Measurements from ENCODE around the gene SERTAD1.
"Not testable (repeated sequence)": the region's sequence is repeated elsewhere in the genome, so short reads cannot be mapped to it uniquely, and the experiment has no call there.

The SERTAD1 gene

GRCh38 chr19:40421993-40422747 lies 3.6 kb downstream of the SERTAD1 start:
- DNase-seq, result no peak

GRCh38 chr19:40420766-40421765 lies 4.7 kb downstream of the SERTAD1 start:
- DNase-seq, result no peak

GRCh38 chr19:40420451-40420765 lies 5.4 kb downstream of the SERTAD1 start:
- no peak for DNase-seq

GRCh38 chr19:40419780-40420179 lies 6.0 kb downstream of the SERTAD1 start:
- no peak for DNase-seq

GRCh38 chr19:40419066-40419612 lies 6.7 kb downstream of the SERTAD1 start:
- DNase-seq, result no peak

GRCh38 chr19:40418040-40418439 lies 7.8 kb downstream of the SERTAD1 start:
- no peak for DNase-seq

- DNase-seq, result no peak
Measured at GRCh38 chr19:40417643-40417981, 8.2 kb downstream of the SERTAD1 start.

- no peak for DNase-seq
Measured at GRCh38 chr19:40416918-40417642, 8.7 kb downstream of the SERTAD1 start.

- no peak for DNase-seq
Measured at GRCh38 chr19:40415768-40416167, 10.0 kb downstream of the SERTAD1 start.

- DNase-seq, result no peak
Measured at GRCh38 chr19:40414542-40415535, 11.0 kb downstream of the SERTAD1 start.

- no peak for DNase-seq
Measured at GRCh38 chr19:40413291-40413845, 12.4 kb downstream of the SERTAD1 start, which contains the start of gene PRX. Gene PRX (minus strand): TSS chr19:40413378. CDS start chr19:40407932, 5,446 bp downstream.

GRCh38 chr19:40412866-40413265 lies 12.9 kb downstream of the SERTAD1 start:
- no peak for DNase-seq

- no peak for DNase-seq
Measured at GRCh38 chr19:40411958-40412499, 13.8 kb downstream of the SERTAD1 start.

GRCh38 chr19:40411125-40411842 lies 14.5 kb downstream of the SERTAD1 start:
- DNase-seq, result no peak

GRCh38 chr19:40410030-40410389 lies 15.8 kb downstream of the SERTAD1 start:
- DNase-seq, result no peak

- not testable (repeated sequence) for DNase-seq
Measured at GRCh38 chr19:40408598-40408925, 17.2 kb downstream of the SERTAD1 start.

GRCh38 chr19:40407714-40408597 lies 17.8 kb downstream of the SERTAD1 start:
- DNase-seq, result no peak

- no peak for DNase-seq
Measured at GRCh38 chr19:40403262-40403984, 22.4 kb downstream of the SERTAD1 start.

- no peak for DNase-seq
Measured at GRCh38 chr19:40400559-40400958, 25.2 kb downstream of the SERTAD1 start.

Measured in NCI-H2107 (cell line).